ENCODE measurements around the gene COL4A2.

COL4A2 gene

GRCh38 chr13:110469597-110469996, 162.5 kb downstream of the COL4A2 start:
- Mint-ChIP-seq H3K27ac (no peak overlapping the region), H3K36me3 (ENCODE audit: low read depth) (peaks cover 47% of the 10 kb centered on the region), H3K27me3 (ENCODE audit: low read depth) (no peaks in the 10 kb centered on the region), H3K4me1 (peaks cover 5% of the 10 kb centered on the region), H3K9me3 (no peaks in the 10 kb centered on the region), H3K4me3 (no peak overlapping the region)
- TF ChIP-seq CTCF (IDR thresholded peaks at IDR 0.05; ENCODE audit: unreplicated experiment in 3 of 3) = no peak

DNA sequence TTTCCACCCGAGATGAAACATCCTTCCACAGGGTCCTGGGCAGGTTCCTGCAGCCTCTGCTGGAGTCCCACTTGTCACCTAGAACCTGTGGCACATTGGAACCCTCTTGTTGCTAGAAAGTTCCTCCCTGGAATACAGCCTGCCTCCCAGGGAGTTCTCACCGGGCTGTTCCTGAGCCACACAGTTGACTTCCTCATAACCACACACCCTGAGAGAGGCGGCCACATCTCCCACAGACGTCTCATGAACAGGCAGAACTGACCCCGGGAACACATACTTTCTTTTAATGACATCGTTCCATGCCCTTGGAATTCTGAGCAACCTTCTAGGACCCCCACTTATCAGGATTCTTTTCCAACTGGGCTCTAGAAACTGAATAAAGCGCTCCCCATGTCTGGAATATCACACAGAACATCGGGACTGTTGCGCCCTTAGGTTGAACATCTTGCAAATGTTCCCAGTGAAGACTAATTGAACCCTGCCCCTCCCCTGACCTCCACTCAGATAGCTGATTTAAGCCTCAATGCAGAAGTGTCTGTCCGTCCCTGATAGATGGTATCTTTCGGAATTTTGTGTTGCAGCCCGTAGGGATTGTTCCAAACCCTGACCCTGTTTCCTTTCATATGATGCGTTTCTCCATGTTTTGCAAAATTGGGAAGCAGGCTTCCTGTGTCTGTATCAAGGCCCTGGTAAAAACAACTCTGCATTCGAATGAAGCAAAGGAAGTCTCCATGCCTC, 163.4 kb downstream of the COL4A2 start:
- Mint-ChIP-seq H3K4me1 (peaks cover 5% of the 10 kb centered on the region), H3K27ac (no peak overlapping the region), H3K27me3 (ENCODE audit: low read depth) (no peaks in the 10 kb centered on the region), H3K9me3 (no peaks in the 10 kb centered on the region), H3K36me3 (ENCODE audit: low read depth) (peaks cover 56% of the 10 kb centered on the region), H3K4me3 (no peak overlapping the region)
- TF ChIP-seq CTCF (IDR thresholded peaks at IDR 0.05; ENCODE audit: unreplicated experiment in 3 of 3) = no peak

DNA sequence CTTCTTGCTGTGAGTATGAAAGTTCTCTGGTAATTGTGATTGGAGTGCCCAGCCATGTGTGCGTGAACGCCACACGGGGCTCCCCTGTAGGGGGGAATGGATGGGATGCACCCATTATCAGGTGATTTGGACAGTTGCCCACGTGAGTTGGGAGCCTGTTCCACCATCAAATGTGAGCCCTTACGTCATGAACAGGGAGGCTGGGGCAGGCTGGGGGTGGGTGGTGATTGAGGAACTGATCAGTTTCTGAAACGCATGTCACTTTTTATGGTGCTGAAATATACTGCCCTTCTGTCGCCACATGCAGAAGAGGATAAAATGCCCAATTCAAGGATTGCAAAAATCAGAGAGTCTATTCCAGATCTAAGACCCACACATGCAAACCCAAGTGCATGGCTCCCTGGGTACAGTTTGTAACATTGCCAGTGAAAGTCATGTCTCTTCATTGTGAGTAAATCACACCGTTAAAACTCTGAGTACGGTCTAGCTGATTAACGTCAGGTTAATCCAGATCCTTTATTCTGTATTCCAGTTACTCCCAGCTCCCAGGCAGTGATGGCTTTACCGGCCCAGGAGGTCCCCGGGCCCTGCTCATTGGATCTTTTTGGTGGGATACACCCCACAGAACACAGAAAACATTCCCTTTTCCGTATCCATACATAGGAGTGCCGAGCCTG, 164.2 kb downstream of the COL4A2 start:
- peak overlapping the region in 1 of 3 experiments; percentile 24 for H3K4me3 Mint-ChIP-seq
- no peaks in the 10 kb centered on the region for H3K9me3 Mint-ChIP-seq
- H3K27me3 Mint-ChIP-seq (ENCODE audit: low read depth) = no peaks in the 10 kb centered on the region
- H3K36me3 Mint-ChIP-seq (ENCODE audit: low read depth) = peaks cover 58% of the 10 kb centered on the region
- TF ChIP-seq CTCF (IDR thresholded peaks at IDR 0.05; ENCODE audit: unreplicated experiment in 3 of 3) = no peak
- peaks cover 5% of the 10 kb centered on the region for H3K4me1 Mint-ChIP-seq
- peak overlapping the region in 2 of 3 experiments; percentile 64 to 82 for H3K27ac Mint-ChIP-seq

DNA sequence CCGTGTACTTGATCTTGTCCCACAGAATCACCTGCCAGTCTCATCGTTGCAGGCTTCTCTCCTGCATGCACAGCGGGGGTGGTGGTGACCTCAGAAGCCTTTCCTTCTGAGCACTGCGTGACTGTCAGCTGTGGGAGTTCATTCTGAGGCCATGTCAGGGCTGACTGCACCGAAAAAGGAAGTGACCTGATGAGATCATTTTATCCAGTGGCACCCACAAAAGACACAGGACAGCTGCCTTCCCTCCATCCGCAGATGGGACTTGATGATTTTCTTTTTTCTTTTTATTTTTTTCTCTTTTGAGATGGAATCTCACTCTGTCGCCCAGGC, 164.7 kb downstream of the COL4A2 start:
- H3K4me1 Mint-ChIP-seq = peaks cover 5% of the 10 kb centered on the region
- H3K27me3 Mint-ChIP-seq (ENCODE audit: low read depth) = no peaks in the 10 kb centered on the region
- no peaks in the 10 kb centered on the region for H3K9me3 Mint-ChIP-seq
- H3K36me3 Mint-ChIP-seq (ENCODE audit: low read depth) = peaks cover 63% of the 10 kb centered on the region
- H3K27ac Mint-ChIP-seq = peak overlapping the region in 2 of 3 experiments; percentile 64 to 82
- H3K4me3 Mint-ChIP-seq = peak overlapping the region in 1 of 3 experiments; percentile 24
- TF ChIP-seq CTCF (IDR thresholded peaks at IDR 0.05; ENCODE audit: unreplicated experiment in 3 of 3) = no peak

DNA sequence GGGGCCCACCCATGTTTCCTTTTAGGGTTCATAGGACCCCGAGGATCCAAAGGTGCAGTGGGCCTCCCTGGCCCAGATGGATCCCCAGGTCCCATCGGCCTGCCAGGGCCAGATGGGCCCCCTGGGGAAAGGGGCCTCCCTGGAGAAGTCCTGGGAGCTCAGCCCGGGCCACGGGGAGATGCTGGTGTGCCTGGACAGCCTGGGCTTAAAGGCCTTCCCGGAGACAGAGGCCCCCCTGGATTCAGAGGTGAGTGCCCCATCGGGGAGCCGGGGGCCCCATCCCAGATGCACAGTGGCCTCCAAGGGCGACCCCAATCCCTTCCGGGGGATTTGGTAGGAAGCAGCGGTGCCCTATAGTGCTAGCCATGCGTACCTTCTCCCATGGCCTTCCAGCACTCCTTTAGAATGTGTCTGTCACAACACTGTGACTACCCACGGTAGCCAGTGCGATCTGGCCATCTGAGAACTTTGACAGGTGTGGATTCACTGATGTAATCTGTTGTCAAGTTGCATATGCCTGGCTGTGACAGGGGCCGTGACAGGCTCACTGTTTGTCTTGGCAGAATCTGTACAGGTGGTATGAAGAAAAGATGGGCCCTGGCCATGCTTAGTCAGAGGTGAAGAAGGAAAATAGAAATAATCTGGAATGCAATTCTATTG, 165.9 kb downstream of the COL4A2 start:
- no peak for TF ChIP-seq CTCF (IDR thresholded peaks at IDR 0.05; ENCODE audit: unreplicated experiment in 3 of 3)
- H3K9me3 Mint-ChIP-seq = no peaks in the 10 kb centered on the region
- H3K4me3 Mint-ChIP-seq = no peak overlapping the region
- H3K27me3 Mint-ChIP-seq (ENCODE audit: low read depth) = no peaks in the 10 kb centered on the region
- peaks cover 5% of the 10 kb centered on the region for H3K4me1 Mint-ChIP-seq
- H3K36me3 Mint-ChIP-seq (ENCODE audit: low read depth) = peaks cover 65% of the 10 kb centered on the region
- no peak overlapping the region for H3K27ac Mint-ChIP-seq
